Inferior parietal cortex (tissue), 1 donor: ENCODE results near the gene EIF2D.
A peak's percentile ranks its signal among the peaks of the same experiment; 100 is the strongest.
"Not testable (repeated sequence)": the region's sequence is repeated elsewhere in the genome, so short reads cannot be mapped to it uniquely, and the experiment has no call there.

Experiments used
- DNase-seq: peaks from one replicate; pipeline ENCODE4 v3.0.0-alpha.2; 2016; ENCODE audit errors: extremely low spot score

EIF2D gene, protein sequence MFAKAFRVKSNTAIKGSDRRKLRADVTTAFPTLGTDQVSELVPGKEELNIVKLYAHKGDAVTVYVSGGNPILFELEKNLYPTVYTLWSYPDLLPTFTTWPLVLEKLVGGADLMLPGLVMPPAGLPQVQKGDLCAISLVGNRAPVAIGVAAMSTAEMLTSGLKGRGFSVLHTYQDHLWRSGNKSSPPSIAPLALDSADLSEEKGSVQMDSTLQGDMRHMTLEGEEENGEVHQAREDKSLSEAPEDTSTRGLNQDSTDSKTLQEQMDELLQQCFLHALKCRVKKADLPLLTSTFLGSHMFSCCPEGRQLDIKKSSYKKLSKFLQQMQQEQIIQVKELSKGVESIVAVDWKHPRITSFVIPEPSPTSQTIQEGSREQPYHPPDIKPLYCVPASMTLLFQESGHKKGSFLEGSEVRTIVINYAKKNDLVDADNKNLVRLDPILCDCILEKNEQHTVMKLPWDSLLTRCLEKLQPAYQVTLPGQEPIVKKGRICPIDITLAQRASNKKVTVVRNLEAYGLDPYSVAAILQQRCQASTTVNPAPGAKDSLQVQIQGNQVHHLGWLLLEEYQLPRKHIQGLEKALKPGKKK

GRCh38 chr1:206612129-206612876, at the start of gene EIF2D:
EIF2D (minus strand) TSS chr1:206612465; CDS start chr1:206612342, 123 bp downstream.
- DNase-seq, result peak; percentile 94

GRCh38 chr1:206661161-206661820, 49.0 kb upstream of the EIF2D start:
- DNase-seq, result no peak

DNA sequence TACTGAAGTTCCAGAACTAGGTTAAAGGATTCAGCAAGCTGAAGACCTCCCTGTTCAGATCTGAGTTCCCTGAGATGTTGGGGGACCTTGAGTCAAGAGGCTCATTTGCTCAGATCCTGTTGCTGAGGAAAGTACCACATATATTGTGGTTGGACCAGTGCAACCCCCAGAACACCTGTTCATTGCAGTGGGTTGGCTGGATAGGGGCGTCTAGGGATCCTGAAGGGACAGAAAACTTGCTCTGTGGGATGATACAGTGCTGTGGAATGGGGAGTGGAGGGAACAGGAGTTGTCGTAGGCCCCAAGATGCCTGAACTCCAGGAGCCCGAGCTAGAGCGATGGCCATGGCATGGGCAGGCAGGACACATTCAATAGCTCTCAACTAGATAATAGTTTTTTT, 47.9 kb upstream of the EIF2D start:
- DNase-seq, result no peak

- DNase-seq, result no peak
Observed at GRCh38 chr1:206658981-206659273, 46.7 kb upstream of the EIF2D start.

DNA sequence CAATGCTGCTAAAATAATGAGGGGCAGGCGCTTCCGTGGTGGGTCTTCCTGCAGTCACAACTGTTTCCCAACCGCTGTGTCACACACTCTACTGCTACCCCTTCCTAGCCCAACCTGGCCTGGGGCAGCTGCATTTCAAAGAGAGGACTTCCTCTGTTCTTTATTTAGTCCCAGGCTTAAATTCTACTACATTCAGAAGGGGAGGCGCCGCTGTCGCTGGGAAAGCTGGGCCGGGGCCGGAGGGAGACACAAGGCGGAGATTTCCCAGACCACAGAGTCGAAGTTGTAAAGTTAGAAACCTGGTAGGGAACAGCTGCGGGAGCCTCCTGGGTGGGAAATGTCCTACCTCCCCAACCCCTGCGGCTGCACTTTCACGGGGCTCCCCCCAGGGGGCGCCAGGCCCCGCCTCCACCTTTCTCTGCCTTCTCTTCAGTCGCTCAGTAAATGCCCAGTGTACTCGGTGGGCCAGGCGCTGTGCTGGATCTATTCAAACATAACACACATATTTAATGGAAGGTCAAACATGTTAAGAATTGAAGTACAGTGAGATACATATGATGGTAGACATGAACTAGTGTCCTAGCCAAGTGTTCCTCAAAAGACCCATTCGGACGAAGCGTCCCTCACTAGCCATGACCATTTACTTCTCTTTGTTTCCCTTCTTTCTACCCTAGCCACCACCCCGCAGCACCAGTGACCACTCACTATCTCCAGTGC, 46.2 kb upstream of the EIF2D start:
- no peak for DNase-seq

DNA sequence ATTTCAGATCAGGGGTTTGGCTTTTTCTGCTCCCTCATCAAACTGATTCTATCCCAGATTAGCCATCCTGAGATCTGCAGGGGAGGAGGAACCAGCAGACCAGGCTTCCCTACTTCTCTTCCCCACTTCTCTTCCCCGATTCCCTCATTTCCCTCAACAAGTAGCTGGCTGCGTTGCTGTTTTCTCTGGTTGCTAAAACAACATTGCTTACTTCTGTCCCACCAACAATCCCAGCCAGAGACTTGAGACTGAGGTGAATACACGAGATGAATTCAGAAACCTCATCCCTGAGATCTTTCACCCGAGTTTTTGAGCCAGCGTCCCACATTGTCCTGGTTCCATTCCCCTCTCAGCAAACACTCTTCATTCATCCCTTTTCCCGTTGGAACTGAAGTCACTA, 45.5 kb upstream of the EIF2D start:
- DNase-seq, result no peak

GRCh38 chr1:206656936-206657335, 44.7 kb upstream of the EIF2D start:
- DNase-seq, result no peak

GRCh38 chr1:206655471-206655882, 43.2 kb upstream of the EIF2D start:
- DNase-seq, result no peak

DNA sequence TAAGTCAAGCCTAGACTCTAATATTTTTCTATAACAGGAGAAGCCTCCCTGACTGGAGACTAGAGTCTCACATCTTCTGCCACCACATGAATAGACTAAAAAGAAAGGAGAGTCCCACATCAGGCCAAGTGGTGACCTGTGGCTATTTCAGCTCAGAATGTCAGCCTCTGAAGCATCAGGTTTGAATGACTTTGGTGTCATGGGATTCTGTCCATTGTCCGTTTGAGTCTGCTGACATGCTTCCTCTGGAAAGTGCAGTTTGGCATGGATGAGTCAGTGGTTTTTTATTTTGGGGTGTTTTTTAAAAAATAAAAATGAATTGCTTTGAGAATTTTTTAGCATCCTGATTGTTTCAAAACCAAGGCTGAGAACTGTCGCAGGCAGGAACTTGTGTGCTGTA, 42.6 kb upstream of the EIF2D start:
- no peak for DNase-seq

DNA sequence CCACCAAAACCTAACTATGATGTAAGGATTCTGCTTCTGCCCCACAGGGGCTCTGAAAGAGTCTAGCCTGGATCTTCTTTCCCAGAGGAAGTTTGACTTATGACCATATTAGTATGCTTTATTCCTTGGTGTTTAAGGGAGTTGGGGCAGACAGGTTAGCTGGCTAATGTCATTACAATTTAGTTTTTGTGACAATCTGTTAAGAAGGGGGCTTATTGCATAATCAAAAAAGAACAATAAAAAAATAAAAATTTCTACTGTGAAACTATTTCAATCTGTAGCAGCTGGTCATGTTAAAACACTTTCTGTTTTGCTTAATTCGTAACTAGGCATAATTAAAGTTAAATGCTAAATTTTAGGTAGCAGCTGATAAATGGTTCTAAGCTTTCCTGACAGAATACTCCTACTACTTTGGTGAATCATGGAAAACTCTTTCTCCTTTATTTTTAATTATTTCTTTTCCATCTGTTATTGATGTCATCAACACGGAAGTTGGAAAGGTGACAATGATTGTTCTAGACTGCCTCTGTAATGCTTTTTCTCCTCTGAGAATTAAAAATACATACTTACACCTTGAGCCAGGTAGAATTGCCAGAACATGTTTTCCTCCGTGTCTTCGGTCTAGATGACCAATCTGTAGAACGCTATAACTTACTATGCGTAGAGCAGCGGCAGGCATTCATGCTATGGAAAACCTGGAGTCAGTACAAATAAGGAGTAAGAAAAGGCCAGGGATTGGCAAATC, 41.6 kb upstream of the EIF2D start:
- DNase-seq, result no peak

DNA sequence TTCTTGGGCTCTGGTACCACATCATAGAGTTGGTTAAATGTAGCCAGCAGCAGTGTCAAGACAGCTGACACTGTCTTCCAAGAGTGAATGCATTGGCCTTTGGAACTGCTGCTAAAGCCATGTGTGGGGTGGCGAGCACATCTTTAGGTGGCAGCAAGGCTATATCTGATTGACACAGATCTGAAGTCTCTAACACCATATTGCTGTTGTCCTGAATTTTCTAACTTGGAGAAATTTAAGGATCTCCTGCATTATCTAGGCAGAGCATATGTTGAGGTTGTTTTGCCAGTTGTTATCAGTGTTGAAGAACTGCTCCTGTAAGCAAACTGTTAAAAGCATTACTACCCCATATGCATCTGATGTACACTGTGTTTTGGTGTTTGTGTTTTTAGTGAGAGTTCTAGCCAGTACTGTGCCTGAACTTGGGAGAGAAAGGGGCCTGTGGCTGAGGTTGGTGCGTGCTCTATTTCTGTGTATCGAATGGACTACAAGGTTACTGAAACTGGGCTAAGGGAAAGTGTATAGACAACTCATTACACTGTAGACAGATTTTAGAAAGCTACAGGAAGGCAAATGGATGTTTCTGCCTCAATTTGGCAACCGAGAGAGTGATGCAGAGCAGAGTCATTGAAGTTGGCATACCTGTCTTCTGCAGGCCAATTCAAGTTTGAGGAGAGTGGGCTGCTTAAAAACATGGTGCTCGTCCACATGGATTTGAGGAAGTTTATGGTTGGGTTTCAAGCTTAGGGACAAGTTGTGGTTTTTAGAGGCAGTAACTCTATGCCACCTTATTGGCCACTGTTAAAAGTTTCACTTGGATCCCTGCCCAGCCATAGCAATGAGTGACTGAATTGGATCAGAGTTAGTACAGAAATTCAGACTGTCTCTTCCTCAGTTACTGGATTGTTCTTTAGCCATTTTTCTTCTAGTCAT, 40.0 kb upstream of the EIF2D start:
- no peak for DNase-seq

- DNase-seq, result no peak
Observed at GRCh38 chr1:206651014-206651413, 38.7 kb upstream of the EIF2D start.

GRCh38 chr1:206649261-206649921, 37.1 kb upstream of the EIF2D start:
- no peak for DNase-seq

DNA sequence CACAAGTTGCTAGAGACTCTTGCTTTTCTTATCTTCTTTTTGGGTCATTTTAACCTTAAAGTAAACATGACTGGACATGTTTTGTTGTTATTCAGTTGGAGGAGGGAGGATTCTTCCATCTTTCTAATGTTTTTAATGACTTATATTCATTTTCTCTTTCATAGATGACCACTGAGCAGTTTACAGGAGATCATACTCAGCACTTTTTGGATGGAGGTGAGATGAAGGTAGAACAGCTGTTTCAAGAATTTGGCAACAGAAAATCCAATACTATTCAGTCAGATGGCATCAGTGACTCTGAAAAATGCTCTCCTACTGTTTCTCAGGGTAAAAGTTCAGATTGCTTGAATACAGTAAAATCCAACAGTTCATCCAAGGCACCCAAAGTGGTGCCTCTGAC, 35.0 kb upstream of the EIF2D start:
- no peak for DNase-seq

DNA sequence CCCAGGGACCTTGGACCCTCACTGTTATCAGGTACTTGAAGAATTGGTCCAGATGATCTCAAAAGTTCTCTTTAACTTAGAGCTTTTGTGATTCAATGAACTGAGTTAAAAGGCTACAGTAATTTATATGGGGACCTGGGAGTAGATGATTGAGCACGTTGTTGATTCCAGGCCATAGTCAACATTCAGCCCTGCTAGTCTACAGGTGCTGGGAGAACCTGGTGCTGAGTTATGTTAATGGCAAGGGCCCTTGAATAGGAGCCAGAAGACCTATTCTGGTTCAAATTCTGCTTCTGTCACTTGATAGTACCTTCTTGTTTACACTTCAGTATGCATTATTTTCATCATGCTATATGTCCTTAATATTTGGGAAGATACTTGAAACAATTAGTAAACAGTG, 34.2 kb upstream of the EIF2D start:
- no peak for DNase-seq

DNA sequence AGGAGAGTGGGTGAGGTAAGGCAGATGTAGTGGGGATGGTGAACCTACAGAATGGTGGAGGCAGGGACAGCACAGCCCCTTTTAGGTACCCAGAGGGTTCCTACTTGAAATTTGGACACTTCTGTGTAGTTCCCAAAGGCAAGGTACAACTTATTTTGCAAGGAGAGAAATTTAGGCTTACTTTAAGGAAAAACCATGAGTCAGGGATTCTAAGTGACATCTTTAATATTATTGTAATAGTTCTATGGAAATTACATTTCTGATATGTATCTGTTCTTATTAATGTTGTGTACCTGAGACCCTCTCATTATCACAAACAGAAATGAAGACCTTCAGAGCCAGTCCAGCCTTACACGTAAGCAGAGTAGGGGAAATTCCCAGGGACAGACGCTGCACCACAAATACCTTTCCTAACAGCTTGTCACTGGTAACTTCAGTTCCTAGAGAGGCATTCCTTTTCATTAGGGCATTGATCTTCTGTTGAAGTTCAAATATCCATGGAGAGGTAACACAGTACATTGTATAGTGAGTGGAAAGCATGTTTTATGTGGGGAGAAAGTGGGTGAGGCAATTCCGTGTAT, 30.9 kb upstream of the EIF2D start:
- DNase-seq, result no peak

DNA sequence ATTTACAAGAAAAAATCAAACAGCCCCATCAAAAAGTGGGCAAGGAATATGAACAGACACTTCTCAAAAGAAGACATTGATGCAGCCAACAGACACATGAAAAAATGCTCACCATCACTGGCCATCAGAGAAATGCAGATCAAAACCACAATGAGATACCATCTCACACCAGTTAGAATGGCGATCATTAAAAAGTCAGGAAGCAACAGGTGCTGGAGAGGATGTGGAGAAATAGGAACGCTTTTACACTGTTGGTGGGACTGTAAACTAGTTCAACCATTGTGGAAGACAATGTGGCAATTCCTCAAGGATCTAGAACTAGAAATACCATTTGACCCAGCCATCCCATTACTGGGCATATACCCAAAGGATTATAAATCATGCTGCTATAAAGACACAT, 29.8 kb upstream of the EIF2D start:
- DNase-seq, result not testable (repeated sequence)

DNA sequence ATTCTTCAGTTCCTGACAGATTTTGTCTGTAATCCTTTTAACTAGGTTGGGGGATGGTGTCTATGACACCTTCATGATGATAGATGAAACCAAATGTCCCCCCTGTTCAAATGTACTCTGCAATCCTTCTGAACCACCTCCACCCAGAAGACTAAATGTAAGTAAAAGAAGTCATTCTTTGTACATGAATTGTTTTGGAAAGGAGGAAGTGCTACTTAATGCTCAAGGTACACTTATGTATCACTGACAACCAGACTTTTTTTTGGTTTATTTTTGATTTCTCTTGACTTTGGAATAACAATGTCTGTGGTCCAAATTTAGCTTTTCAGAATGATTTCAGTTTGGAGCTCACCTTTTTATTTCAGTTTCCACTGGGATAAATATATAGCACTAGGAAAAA, 25.3 kb upstream of the EIF2D start:
- DNase-seq, result no peak

- DNase-seq, result no peak
Observed at GRCh38 chr1:206636671-206637070, 24.4 kb upstream of the EIF2D start.
